22Rv1 (cell line): ENCODE results near the gene GDF15.

Experiments
- H3K27ac ChIP-seq: fragments of 450-650 bp; 2 replicates; pipeline ENCODE4 v1.5.1; 2017
- CTCF ChIP-seq: fragments of 450-650 bp; IDR thresholded peaks from 2 replicates; pipeline ENCODE4 v1.5.1; 2017; ENCODE audit warnings: mild to moderate bottlenecking
- ZFX ChIP-seq: fragments of 450-650 bp; IDR thresholded peaks from 2 replicates; pipeline ENCODE4 v1.6.1; 2017; ENCODE audit warnings: antibody characterized with exemption, borderline replicate concordance

GDF15 gene

DNA sequence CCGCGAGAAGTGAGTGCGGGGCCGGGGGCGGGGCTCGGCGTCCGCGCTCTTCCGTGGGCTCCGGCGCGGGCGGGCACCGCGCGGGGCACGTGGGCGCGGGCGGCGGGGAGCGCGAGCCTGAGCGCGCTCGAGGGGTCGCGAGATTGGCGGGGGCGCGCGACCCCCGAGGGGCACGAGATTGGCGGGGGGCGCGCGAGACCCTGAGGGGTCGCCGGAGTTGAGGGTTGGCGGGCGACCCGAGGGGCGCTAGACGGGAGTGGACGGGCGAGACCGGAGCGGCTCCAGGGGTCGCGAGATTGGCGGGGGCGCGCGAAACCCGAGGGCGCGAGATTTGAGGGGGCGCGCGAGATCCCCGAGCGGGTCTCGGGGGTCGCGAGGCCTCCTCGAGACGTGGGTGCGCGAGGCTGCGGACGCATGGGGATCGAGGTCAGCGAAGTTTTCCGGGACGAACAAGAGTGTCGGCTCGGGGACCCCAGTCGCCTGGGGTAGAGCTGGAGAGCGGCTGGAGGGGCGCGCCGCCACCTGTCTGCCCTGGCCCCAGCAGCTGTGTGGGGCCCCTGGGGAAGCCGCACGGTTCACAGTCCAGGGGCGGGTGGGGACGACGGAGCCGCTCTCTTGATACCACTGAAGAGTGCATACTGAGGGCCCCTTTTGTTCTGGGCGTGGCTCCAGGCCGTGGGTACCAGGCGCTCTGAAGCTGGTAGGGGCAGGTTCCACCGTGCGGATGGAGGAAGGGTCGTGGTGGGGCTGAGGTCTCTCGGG is 33.9 kb downstream of the GDF15 start:
- peak overlapping the region; percentile 90 for H3K27ac ChIP-seq
- peak; percentile 35 for TF ChIP-seq CTCF
- TF ChIP-seq ZFX = no peak

DNA sequence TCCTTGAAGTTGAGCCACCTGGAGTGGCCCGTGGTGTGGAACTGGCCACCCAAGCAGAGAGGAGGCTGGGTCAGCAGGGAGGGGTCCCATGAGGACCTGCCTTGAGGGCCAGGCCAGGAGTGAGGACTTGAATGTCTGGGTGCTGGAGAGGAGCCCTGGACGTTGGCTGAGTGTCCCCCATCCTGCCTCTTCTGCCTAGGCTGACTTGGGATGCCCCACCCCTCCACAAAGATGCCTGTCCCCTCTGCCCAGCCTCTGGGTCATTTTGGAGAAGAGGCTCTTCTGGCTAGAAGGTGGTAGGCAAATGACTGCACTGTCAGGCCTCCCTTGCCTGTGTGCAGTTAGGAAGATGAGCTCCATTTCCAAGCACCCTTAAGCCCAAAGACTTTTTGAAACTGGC is 35.0 kb downstream of the GDF15 start:
- peak overlapping the region; percentile 90 for H3K27ac ChIP-seq
- no peak for TF ChIP-seq ZFX
- no peak for TF ChIP-seq CTCF

DNA sequence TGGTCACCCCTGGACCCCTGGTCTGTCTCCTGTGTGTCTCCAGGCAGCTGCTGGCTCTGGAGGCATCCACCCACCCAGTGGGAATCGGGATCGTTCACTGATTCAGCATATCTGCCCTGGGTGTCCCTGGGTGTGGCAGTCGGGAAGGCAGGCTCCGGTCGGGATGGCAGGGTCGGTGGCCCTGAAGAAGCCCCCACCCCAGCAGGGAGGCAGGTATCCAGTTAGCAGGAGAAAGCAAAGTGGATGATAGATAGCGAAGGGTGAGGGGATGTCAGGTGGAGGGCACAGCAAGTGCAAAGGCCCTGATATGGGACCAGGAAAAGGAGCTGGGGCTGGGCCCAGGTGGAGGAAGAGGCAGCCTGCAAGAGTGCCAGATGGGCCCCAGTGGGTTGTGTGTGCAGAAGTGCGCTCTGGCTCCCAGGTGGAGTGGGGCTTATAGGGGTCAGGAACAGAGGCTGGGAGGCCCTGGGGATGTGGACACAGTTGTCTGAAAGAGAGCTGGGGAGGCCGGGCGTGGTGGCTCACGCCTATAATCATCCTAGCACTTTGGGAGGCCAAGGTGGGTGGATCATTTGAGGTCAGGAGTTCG is 35.5 kb downstream of the GDF15 start:
- no peak for TF ChIP-seq ZFX
- H3K27ac ChIP-seq = peak overlapping the region; percentile 90

- TF ChIP-seq ZFX = no peak
- no peak for TF ChIP-seq CTCF
- peak overlapping the region; percentile 18; the same call in 1 of the 2 replicates for H3K27ac ChIP-seq
Observed at GRCh38 chr19:18422530-18423191, 36.7 kb downstream of the GDF15 start.

- TF ChIP-seq ZFX = no peak
- TF ChIP-seq CTCF = no peak
- H3K27ac ChIP-seq = 0 out of 2 replicates have a peak overlapping the region, but pooled peaks have one; percentile 18
Observed at GRCh38 chr19:18423258-18424020, 37.5 kb downstream of the GDF15 start.

GRCh38 chr19:18424122-18424889 is 38.3 kb downstream of the GDF15 start:
- no peak overlapping the region for H3K27ac ChIP-seq
- no peak for TF ChIP-seq ZFX
- TF ChIP-seq CTCF = no peak
